ENCODE results near the gene ISCA1.

ISCA1 gene

GRCh38 chr9:86285261-86285660, 2.9 kb upstream of the ISCA1 start:
- DNase-seq (ENCODE audit: low spot score): no peak

- peak; percentile 25 for DNase-seq (ENCODE audit: low spot score)
Observed at GRCh38 chr9:86282979-86283535, 719 bp upstream of the ISCA1 start.

- DNase-seq (ENCODE audit: low spot score): peak; percentile 30
Observed at GRCh38 chr9:86281593-86282076, 703 bp downstream of the ISCA1 start.

- no peak for DNase-seq (ENCODE audit: low spot score)
Observed at GRCh38 chr9:86280580-86280979, 1.8 kb downstream of the ISCA1 start.

- no peak for DNase-seq (ENCODE audit: low spot score)
Observed at GRCh38 chr9:86279839-86280238, 2.5 kb downstream of the ISCA1 start.

- DNase-seq (ENCODE audit: low spot score): no peak
Observed at GRCh38 chr9:86277072-86277471, 5.3 kb downstream of the ISCA1 start.

GRCh38 chr9:86275962-86276361, 6.4 kb downstream of the ISCA1 start:
- DNase-seq (ENCODE audit: low spot score): no peak

- DNase-seq (ENCODE audit: low spot score): no peak
Observed at GRCh38 chr9:86274821-86275643, 7.3 kb downstream of the ISCA1 start.

GRCh38 chr9:86272221-86272620, 10.1 kb downstream of the ISCA1 start:
- DNase-seq (ENCODE audit: low spot score): no peak

GRCh38 chr9:86263876-86264275, 18.5 kb downstream of the ISCA1 start:
- no peak for DNase-seq (ENCODE audit: low spot score)

GRCh38 chr9:86262492-86262891, 19.8 kb downstream of the ISCA1 start:
- DNase-seq (ENCODE audit: low spot score): no peak

- DNase-seq (ENCODE audit: low spot score): no peak
Observed at GRCh38 chr9:86259557-86259956, 22.8 kb downstream of the ISCA1 start, which contains the start of gene C9orf153. Gene C9orf153 (minus strand): TSS chr9:86259657. CDS start chr9:86229603, 30,054 bp downstream.

- no peak for DNase-seq (ENCODE audit: low spot score)
Observed at GRCh38 chr9:86257391-86257790, 24.9 kb downstream of the ISCA1 start.

GRCh38 chr9:86256653-86257052, 25.7 kb downstream of the ISCA1 start:
- no peak for DNase-seq (ENCODE audit: low spot score)

- no peak for DNase-seq (ENCODE audit: low spot score)
Observed at GRCh38 chr9:86253577-86253976, 28.8 kb downstream of the ISCA1 start.

- no peak for DNase-seq (ENCODE audit: low spot score)
Observed at GRCh38 chr9:86252870-86253269, 29.5 kb downstream of the ISCA1 start.

- DNase-seq (ENCODE audit: low spot score): no peak
Observed at GRCh38 chr9:86250123-86250522, 32.2 kb downstream of the ISCA1 start.

- no peak for DNase-seq (ENCODE audit: low spot score)
Observed at GRCh38 chr9:86248746-86249145, 33.6 kb downstream of the ISCA1 start.

- DNase-seq (ENCODE audit: low spot score): peak; percentile 20
Observed at GRCh38 chr9:86246752-86247161, 35.6 kb downstream of the ISCA1 start.

GRCh38 chr9:86242071-86242470, 40.3 kb downstream of the ISCA1 start:
- no peak for DNase-seq (ENCODE audit: low spot score)

- no peak for DNase-seq (ENCODE audit: low spot score)
Observed at GRCh38 chr9:86241216-86241615, 41.1 kb downstream of the ISCA1 start.

GRCh38 chr9:86238861-86239770, 43.2 kb downstream of the ISCA1 start:
- no peak for DNase-seq (ENCODE audit: low spot score)
